ENCODE results near the gene ITGA6.

The ITGA6 gene

DNA sequence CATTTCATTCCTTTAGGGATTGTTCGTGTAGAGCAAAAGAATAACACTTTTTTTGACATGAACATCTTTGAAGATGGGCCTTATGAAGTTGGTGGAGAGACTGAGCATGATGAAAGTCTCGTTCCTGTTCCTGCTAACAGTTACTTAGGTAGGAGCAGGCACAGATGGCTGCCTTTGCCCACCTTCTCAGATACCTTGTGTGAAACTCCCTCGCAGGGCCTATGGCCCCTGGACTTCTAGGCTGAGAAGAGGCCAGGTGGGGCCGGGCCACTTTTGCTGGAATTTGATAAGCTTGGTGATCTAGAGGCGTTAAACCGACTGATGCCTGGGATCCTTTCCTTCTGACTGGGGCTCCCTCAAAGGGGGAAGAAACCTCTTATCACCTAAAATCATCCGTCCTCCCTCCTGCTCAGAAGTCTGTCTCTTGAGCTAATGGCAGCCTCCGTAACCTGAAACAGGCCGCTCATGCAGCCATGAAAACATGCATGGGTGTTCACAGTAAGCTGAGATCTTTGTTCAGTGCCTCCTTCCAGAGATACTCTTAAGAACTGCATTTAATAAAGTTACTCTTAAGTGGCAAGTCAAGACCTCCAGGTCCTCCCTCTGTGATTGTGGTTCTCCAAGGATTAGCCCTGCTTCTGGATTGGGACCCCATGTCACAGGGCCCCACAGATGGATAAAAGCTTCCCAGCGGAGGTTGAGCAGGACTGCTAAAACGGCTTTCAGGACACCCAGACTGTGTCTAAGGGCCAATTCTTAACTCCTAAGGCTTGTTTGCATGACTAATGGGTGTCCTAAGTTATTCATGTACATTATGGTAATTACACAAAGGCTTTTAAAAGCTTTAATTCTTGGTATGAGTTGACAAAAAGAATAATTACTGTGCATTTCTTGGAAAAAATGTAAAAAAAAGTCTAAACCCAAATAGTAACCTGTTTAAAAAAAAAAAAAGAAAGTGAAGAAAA is 43.9 kb downstream of the ITGA6 start:
- H3K4me3 ChIP-seq (ENCODE audit: low read depth, low read length), result no peak overlapping the region
- DNase-seq (ENCODE audit: low read depth), result no peak
- TF ChIP-seq, protein P1, sequence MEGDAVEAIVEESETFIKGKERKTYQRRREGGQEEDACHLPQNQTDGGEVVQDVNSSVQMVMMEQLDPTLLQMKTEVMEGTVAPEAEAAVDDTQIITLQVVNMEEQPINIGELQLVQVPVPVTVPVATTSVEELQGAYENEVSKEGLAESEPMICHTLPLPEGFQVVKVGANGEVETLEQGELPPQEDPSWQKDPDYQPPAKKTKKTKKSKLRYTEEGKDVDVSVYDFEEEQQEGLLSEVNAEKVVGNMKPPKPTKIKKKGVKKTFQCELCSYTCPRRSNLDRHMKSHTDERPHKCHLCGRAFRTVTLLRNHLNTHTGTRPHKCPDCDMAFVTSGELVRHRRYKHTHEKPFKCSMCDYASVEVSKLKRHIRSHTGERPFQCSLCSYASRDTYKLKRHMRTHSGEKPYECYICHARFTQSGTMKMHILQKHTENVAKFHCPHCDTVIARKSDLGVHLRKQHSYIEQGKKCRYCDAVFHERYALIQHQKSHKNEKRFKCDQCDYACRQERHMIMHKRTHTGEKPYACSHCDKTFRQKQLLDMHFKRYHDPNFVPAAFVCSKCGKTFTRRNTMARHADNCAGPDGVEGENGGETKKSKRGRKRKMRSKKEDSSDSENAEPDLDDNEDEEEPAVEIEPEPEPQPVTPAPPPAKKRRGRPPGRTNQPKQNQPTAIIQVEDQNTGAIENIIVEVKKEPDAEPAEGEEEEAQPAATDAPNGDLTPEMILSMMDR (IDR thresholded peaks at IDR 0.05; ENCODE audit: control insufficient read depth, extremely low read depth, insufficient read depth), result no peak

DNA sequence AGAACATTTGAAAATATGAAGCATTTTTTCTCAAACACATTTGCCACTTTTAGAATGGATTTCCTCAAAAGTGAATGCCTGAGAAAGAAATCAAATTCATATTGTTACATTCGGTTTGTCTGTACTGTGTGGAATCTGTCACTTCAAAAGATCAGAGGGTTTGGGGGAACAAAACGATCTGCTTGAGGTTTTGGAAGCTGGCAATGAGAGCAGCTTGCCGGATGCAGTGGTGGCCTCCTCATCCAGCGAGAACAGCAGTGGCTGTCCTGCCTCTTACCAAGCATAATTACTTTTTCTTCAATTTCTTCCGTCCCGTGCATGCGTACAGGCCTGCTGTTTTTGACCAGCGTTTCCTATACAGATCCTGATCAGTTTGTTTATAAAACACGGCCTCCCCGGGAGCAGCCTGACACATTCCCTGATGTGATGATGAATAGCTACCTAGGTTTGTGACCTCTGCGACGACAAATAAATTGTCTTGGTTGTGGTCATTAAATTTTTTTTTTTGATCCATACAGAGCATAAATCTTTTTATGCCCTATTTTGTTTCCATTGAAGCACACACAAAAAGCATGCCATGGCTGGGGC is 45.2 kb downstream of the ITGA6 start:
- no peak overlapping the region for H3K4me3 ChIP-seq (ENCODE audit: low read depth, low read length)
- TF ChIP-seq, protein P1 (IDR thresholded peaks at IDR 0.05; ENCODE audit: control insufficient read depth, extremely low read depth, insufficient read depth), result no peak
- DNase-seq (ENCODE audit: low read depth), result no peak

DNA sequence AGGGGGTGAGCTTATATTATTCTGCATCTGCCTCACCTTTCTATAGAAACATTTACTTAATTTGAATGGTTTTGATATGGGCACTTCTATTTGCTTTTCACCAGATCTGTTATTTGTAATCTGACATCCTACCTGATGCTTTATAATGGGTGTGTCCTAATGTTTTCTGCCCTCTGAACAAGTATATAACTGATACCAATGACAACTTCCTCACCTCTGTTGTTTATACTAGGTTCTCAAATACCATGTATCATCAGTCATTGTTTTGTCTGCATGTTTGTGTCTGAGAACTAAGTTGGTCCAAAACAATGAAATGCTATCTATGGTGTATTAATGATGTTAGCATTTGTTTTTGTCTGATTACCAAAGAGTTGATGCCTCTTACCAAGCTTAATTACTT is 45.8 kb downstream of the ITGA6 start:
- DNase-seq (ENCODE audit: low read depth), result no peak
- TF ChIP-seq, protein P1 (IDR thresholded peaks at IDR 0.05; ENCODE audit: control insufficient read depth, extremely low read depth, insufficient read depth), result no peak
- H3K4me3 ChIP-seq (ENCODE audit: low read depth, low read length), result no peak overlapping the region

DNA sequence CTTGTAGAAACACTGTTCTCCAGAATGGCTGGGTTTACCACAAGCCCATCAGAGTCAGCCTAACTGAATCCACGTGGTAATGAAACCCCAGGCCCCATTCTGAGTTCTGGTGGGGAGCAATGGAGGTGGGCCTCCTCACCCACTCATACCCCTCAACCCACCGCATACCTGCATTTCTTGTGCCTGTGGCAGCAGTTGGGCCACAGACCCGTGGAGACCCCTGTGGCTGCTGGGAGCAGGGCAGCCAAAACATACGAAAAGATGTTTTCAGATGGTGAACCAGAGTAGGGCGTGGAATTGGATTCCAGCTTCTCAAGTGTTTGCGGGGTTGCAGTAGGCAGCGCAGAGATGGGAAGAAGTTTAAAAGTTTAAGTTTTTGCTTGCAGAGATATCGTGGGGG is 51.0 kb downstream of the ITGA6 start:
- no peak for DNase-seq (ENCODE audit: low read depth)
- TF ChIP-seq, protein P1 (IDR thresholded peaks at IDR 0.05; ENCODE audit: control insufficient read depth, extremely low read depth, insufficient read depth), result no peak
- no peak overlapping the region for H3K4me3 ChIP-seq (ENCODE audit: low read depth, low read length)

DNA sequence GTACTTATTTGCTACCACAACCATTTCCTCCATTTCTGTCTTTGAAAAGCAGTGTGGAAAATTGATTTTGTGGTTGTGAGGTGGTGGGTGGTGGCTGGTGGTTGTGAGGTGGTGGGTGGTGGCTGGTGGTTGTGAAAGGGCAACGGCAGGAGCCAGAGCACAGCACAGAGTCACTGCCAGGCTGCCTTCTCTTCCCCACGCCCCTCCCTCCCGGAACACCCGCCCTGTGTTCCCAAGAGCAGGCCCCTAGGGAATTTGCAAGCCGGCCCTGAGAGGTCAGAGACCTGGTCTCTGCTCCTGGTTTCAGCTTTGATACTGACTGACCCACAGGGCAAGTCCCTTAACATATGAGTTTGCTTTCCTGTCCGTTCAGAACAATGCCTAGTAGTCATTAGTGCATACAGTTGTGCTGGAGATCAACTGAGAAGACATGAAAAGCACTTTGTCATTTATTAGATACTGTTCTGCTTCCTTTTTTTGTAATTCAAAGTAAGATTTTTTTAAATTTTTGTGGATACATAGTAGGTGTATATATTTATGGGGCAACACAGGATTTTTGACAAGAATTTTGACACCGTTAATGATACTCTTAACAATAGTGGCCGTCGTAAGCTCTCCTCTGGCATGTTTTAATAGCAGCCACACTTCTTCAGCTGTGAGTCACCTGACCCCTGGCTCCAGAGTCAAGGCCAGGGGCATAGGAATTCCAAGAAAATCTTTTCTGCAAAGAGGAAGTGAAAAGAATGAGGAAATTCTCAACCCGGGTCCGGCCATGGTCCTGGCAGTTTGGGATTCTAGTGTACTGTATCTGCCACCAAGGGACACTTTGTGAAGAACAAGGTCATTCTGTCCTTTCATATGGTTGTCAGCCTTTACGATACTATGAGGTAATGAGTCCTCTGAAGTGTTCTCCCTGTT is 53.2 kb downstream of the ITGA6 start:
- TF ChIP-seq, protein P1 (IDR thresholded peaks at IDR 0.05; ENCODE audit: control insufficient read depth, extremely low read depth, insufficient read depth), result no peak
- no peak for DNase-seq (ENCODE audit: low read depth)
- no peak overlapping the region for H3K4me3 ChIP-seq (ENCODE audit: low read depth, low read length)

DNA sequence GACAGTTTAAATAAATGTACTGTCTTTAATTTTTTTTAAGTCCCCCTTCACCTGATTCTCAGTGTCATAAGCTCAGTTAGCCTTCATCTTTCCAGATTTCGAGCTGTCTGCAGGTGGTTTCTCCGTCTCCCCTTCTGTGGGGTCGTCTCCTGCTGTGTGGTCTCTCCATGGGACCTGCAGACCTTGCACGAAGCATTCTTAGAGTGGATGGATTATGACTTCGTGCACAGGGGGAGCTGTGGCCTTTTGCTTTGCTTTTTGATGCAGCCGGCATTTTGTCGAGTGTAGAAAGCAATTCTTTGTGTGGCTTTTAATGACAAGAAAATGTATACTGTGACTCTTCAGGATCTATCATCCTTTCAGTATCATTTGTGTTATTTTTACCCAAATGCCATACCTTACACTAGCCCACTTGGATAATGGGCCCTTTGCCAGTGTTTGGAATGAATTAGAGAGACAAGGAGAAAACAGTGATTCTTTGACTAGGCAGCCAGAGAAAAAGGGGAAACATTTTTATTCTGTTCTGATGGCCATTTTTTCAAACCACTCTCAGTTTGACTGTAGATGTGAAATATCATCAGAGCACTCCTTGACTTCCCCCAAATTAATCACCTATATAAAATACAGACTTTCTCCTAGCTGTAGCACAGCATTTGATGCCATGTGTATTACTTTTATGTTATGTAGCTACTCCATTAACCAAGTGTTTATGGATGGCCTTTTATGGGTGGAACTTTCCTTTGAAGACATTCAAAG is 54.3 kb downstream of the ITGA6 start:
- TF ChIP-seq, protein P1 (IDR thresholded peaks at IDR 0.05; ENCODE audit: control insufficient read depth, extremely low read depth, insufficient read depth), result no peak
- no peak for DNase-seq (ENCODE audit: low read depth)
- H3K4me3 ChIP-seq (ENCODE audit: low read depth, low read length), result no peak overlapping the region
